ENCODE measurements around the gene RNF217.

RNF217 gene

DNA sequence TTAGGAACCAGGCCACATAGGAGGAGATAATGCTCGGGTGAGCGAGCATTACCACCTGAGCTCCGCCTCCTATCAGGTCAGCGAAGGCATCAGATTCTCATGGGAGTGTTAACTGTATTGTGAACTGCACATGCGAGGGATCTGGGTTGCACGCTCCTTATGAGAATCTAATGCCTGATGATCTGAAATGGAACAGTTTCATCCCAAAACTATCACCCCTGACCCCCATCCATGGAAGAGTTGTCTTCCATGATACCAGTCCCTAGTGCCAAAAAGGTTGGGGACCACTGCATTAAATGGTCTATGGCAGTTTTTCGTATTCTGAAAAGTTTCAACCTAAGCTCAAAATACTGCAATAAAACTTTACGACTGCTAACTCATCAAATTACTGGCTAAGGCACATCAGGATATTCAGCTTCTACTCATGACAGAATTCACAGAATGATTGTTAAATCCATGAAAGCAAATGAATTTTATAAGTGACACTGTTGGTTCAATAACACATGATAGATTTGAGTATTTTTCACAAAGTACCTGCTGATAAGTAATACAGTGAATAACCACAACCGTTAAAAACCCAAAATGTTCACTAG is 25.9 kb downstream of the RNF217 start:
- TF ChIP-seq, protein P1, sequence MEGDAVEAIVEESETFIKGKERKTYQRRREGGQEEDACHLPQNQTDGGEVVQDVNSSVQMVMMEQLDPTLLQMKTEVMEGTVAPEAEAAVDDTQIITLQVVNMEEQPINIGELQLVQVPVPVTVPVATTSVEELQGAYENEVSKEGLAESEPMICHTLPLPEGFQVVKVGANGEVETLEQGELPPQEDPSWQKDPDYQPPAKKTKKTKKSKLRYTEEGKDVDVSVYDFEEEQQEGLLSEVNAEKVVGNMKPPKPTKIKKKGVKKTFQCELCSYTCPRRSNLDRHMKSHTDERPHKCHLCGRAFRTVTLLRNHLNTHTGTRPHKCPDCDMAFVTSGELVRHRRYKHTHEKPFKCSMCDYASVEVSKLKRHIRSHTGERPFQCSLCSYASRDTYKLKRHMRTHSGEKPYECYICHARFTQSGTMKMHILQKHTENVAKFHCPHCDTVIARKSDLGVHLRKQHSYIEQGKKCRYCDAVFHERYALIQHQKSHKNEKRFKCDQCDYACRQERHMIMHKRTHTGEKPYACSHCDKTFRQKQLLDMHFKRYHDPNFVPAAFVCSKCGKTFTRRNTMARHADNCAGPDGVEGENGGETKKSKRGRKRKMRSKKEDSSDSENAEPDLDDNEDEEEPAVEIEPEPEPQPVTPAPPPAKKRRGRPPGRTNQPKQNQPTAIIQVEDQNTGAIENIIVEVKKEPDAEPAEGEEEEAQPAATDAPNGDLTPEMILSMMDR (IDR thresholded peaks at IDR 0.05; ENCODE audit: low read length, missing control alignments), result no peak
- H3K4me3 ChIP-seq (replicated peaks; ENCODE audit: low read depth, low read length), result no peak overlapping the region

DNA sequence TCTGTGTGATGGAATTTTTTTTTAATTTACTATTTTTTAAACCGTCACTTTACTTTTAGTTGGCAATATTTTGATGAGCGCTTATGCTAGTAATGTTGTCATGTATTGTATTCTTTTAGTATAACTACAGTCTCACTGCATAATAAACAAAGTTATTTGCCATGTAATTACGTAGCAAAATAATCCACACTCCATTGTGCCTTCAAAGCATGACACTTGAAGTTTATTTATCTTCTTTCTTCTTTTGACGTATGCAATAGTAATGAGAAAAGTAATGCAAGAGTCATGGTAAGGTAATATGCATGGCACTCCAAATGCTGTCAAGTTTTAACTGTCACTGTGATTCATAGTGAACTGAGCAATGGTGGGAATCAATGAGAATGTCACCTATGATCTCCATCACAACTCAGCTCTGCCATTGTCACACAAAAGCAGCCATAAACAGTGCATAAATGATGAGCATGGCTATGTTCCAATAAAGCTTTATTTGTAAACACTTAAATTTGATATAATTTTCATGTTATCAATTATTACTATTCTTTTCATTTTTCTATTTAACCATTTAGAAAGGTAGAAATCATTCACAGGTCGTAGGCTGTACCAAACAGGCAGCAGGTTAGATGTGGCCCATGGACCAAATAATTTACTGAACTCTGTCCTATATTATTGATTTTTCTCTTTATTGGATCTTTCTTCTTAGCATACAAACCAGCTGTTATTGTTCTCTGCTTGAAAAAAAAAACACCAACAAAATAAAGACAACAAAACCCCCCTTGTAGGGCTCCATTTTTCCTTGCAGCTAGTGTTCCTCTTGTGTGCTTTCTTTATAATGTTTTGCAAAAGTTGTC is 27.1 kb downstream of the RNF217 start:
- TF ChIP-seq, protein P1 (IDR thresholded peaks at IDR 0.05; ENCODE audit: low read length, missing control alignments), result no peak
- no peak overlapping the region for H3K4me3 ChIP-seq (replicated peaks; ENCODE audit: low read depth, low read length)
- DNase-seq (ENCODE audit: low read depth), result no peak

More for the DNA sequence above, 25.9 kb downstream of the RNF217 start:
- no peak for DNase-seq (ENCODE audit: low read depth)

DNA sequence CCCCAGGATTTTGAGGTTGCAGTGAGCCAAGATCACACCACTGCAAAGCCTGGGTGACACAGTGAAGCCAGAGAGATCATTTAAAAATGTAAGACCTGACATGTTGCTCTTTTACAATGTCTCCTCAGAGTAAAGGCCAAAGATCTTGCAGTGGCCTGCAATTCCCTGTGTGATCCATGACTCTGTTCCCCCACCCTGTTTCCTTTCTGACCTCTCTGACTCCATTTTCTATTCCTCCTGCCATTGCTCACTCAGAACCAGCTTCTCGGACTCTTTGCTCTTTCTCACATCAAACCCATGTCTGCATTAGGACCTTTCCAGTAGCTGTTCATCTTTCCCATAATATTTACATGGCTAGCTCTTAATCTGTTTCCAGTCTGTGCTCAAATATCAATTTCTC is 28.8 kb downstream of the RNF217 start:
- H3K4me3 ChIP-seq (replicated peaks; ENCODE audit: low read depth, low read length), result no peak overlapping the region
- DNase-seq (ENCODE audit: low read depth), result no peak
- TF ChIP-seq, protein P1 (IDR thresholded peaks at IDR 0.05; ENCODE audit: low read length, missing control alignments), result no peak

DNA sequence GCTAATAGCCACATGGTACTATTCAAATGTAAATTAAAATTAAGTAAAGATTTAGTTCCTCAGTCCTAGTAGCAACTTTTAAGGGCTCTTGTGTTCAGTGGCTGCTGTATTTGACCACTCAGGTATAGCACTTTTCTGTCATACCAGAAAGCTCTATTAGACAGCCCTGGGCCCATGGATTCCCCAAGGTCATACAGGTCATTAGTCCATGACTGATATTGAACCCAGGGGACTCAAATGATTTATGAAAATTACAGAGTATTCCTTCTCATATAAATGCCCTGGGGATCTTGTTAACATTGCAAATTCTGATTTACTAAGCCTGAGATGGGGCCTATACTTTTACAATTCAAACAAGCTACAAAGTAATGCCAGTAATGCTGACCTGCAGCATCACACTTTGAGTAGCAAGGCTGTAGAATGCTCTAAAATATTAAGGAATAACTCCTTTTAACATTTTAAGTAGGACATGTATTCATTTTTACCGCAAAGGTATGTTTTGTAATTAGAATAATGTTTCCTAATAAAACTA is 29.6 kb downstream of the RNF217 start:
- H3K4me3 ChIP-seq (replicated peaks; ENCODE audit: low read depth, low read length), result no peak overlapping the region
- DNase-seq (ENCODE audit: low read depth), result no peak
- TF ChIP-seq, protein P1 (IDR thresholded peaks at IDR 0.05; ENCODE audit: low read length, missing control alignments), result no peak

DNA sequence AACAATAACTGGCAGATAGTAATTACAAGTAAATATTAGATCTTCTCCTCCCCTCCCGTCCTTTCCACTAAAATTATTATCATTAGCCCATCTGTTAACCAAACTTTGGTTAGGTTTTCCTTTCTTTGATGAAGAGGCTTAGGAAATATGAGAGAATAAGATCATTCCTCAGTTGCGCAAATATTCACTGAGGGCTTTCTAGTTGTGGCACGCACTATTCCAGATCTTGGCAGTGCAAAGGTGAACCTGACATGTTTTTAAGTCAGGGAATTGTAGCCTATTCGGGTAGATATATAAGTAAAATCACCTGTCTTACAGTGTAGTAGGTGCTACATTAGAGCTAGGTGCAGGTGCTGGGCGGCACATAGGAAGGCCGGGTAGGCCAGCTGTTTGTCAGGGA is 31.1 kb downstream of the RNF217 start:
- no peak overlapping the region for H3K4me3 ChIP-seq (replicated peaks; ENCODE audit: low read depth, low read length)
- TF ChIP-seq, protein P1 (IDR thresholded peaks at IDR 0.05; ENCODE audit: low read length, missing control alignments), result no peak
- DNase-seq (ENCODE audit: low read depth), result no peak

DNA sequence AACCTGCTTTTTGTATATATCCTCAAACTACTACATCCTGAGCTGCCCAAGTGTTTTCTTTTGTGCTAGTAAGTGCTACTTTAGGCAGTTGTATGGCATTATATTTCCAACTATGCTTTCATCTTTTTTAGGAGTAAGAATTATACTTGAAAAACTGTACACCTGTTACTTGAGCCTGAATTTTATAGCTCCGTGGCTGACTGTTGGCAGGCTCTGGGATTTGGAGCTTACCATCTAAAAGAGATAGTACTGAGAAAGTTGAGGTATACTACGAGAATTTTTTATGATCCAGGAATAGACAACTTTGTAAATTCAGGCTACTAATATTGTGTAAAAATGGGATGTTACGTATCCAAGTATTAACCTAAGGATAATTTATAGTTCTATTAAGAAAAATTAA is 32.4 kb downstream of the RNF217 start:
- DNase-seq (ENCODE audit: low read depth), result no peak
- TF ChIP-seq, protein P1 (IDR thresholded peaks at IDR 0.05; ENCODE audit: low read length, missing control alignments), result no peak
- no peak overlapping the region for H3K4me3 ChIP-seq (replicated peaks; ENCODE audit: low read depth, low read length)

Measured in fibroblast of pulmonary artery (primary cell).